NCI-H1092 (cell line): Measurements from ENCODE around the gene MYRF.
A peak's percentile ranks its signal among the peaks of the same experiment; 100 is the strongest.

Experiments used
- DNase-seq: peaks from one replicate; lab custom pipeline; 2025; lab: John Stamatoyannopoulos, UW

MYRF gene

GRCh38 chr11:61752117-61752924 is at the start of gene MYRF:
Gene MYRF, plus strand, starts transcription at chr11:61752636. Its CDS starts 109 bp downstream, at chr11:61752745.
- DNase-seq = no peak

- no peak for DNase-seq
Measured at GRCh38 chr11:61702701-61703312, 49.6 kb upstream of the MYRF start.

- DNase-seq = no peak
Measured at GRCh38 chr11:61704838-61705237, 47.6 kb upstream of the MYRF start.

GRCh38 chr11:61706452-61707400 is 45.7 kb upstream of the MYRF start:
- no peak for DNase-seq

GRCh38 chr11:61707574-61707973 is 44.9 kb upstream of the MYRF start:
- no peak for DNase-seq

- no peak for DNase-seq
Measured at GRCh38 chr11:61709110-61709509, 43.3 kb upstream of the MYRF start.

GRCh38 chr11:61709572-61709971 is 42.9 kb upstream of the MYRF start:
- DNase-seq = no peak

- no peak for DNase-seq
Measured at GRCh38 chr11:61710019-61710418, 42.4 kb upstream of the MYRF start.

GRCh38 chr11:61711037-61711436 is 41.4 kb upstream of the MYRF start:
- DNase-seq = no peak

GRCh38 chr11:61711498-61711897 is 40.9 kb upstream of the MYRF start:
- DNase-seq = peak; percentile 82

GRCh38 chr11:61712314-61712713 is 40.1 kb upstream of the MYRF start:
- DNase-seq = no peak

- no peak for DNase-seq
Measured at GRCh38 chr11:61712846-61713245, 39.6 kb upstream of the MYRF start.

- no peak for DNase-seq
Measured at GRCh38 chr11:61713464-61713863, 39.0 kb upstream of the MYRF start.

GRCh38 chr11:61713906-61714305 is 38.5 kb upstream of the MYRF start:
- DNase-seq = no peak

- no peak for DNase-seq
Measured at GRCh38 chr11:61714316-61714715, 38.1 kb upstream of the MYRF start.

- DNase-seq = no peak
Measured at GRCh38 chr11:61714916-61715315, 37.5 kb upstream of the MYRF start.

- no peak for DNase-seq
Measured at GRCh38 chr11:61715867-61716266, 36.6 kb upstream of the MYRF start.

- DNase-seq = no peak
Measured at GRCh38 chr11:61716478-61717285, 35.8 kb upstream of the MYRF start.

- DNase-seq = no peak
Measured at GRCh38 chr11:61717286-61718033, 35.0 kb upstream of the MYRF start.

GRCh38 chr11:61718046-61718531 is 34.3 kb upstream of the MYRF start:
- DNase-seq = no peak
